BJ (cell line): ENCODE data around the gene KAT6B. TPM values are rescaled to one million over a fixed set of nuclear protein-coding genes. Genes with fewer than 3 reads are reported as not detected.
A peak's percentile ranks its signal among the peaks of the same experiment; 100 is the strongest.

Experiments
- CTCF ChIA-PET: fragments of 350-600 bp; formaldehyde crosslinking; extraction: SDS; loops from one replicate; lab custom pipeline; 2021; ENCODE audit warnings: antibody characterized with exemption, inconsistent platforms; lab: Yijun Ruan, JAX
- POLR2A ChIA-PET: fragments of 300-600 bp; sonication (Branson Sonifier 250); formaldehyde crosslinking; extraction: SDS; loops from one replicate; lab custom pipeline; 2021; ENCODE audit warnings: antibody characterized with exemption; lab: Charles Lee
- DNase-seq: peaks from one replicate; pipeline ENCODE4 v3.0.0-alpha.2; 2011; ENCODE audit warnings: low read depth
- H3K27me3 ChIP-seq: 2 replicates; pipeline ENCODE4 v1.6.0; 2011; ENCODE audit warnings: low read length; ENCODE audit not compliant: control insufficient read depth, insufficient read depth
- H3K36me3 ChIP-seq: 2 replicates; pipeline ENCODE4 v1.5.1; 2011; ENCODE audit warnings: low read length; ENCODE audit not compliant: control insufficient read depth, insufficient read depth
- H3K4me3 ChIP-seq: 2 replicates; pipeline ENCODE4 v1.5.1; 2011; ENCODE audit warnings: low read depth, mild to moderate bottlenecking, control low read depth, low read length
- CTCF ChIP-seq: IDR thresholded peaks from 2 replicates; pipeline ENCODE4 v1.5.1; 2011; ENCODE audit warnings: low read depth, mild to moderate bottlenecking, control low read depth, inconsistent platforms, low read length, moderate library complexity; ENCODE audit not compliant: insufficient read depth
- polyA plus RNA-seq: library from polyadenylated mRNA; depleted of rRNA; stranded (reverse); fragments of >200 nt; gene quantifications from 2 replicates; pipeline ENCODE4 v1.2.3, GENCODE V29; 2011

Gene KAT6B
- polyA plus RNA-seq, 1 experiment: 5.1 TPM

- Histone ChIP-seq H3K4me3 (no peak overlapping the region), H3K27me3 (no peaks in the 10 kb centered on the region), H3K36me3 (peaks cover 3% of the 10 kb centered on the region)
- ChIA-PET CTCF (no interaction called here), POLR2A (no interaction called here)
- no peak for TF ChIP-seq CTCF
- DNase-seq: no peak
Observed at GRCh38 chr10:74987339-74988053, 161.1 kb downstream of the KAT6B start.

- ChIA-PET POLR2A (no interaction called here), CTCF (no interaction called here)
- no peak for TF ChIP-seq CTCF
- Histone ChIP-seq H3K36me3 (peaks cover 3% of the 10 kb centered on the region), H3K27me3 (no peaks in the 10 kb centered on the region), H3K4me3 (no peak overlapping the region)
- DNase-seq: no peak
Observed at GRCh38 chr10:74988054-74988775, 161.8 kb downstream of the KAT6B start.

- ChIA-PET CTCF (interaction anchor here (0.9 kb wide), 1 partner anchor 31 kb away, joined by 3 read pairs; no protein-coding TSS in a partner anchor), POLR2A (no interaction called here)
- no peak for TF ChIP-seq CTCF
- H3K27me3 ChIP-seq: no peaks in the 10 kb centered on the region
- DNase-seq: no peak
- H3K4me3 ChIP-seq: no peak overlapping the region
- peaks cover 3% of the 10 kb centered on the region for H3K36me3 ChIP-seq
Observed at GRCh38 chr10:74988832-74989561, 162.6 kb downstream of the KAT6B start.

GRCh38 chr10:74991435-74991834 lies 165.0 kb downstream of the KAT6B start:
- TF ChIP-seq CTCF: peak; percentile 32
- no peak for DNase-seq
- CTCF ChIA-PET: interaction anchor here (1.7 kb wide), 1 partner anchor 12 kb away, joined by 3 read pairs; no protein-coding TSS in a partner anchor

GRCh38 chr10:74992068-74992467 lies 165.7 kb downstream of the KAT6B start:
- no peak overlapping the region for H3K4me3 ChIP-seq
- H3K27me3 ChIP-seq: no peaks in the 10 kb centered on the region
- ChIA-PET CTCF (interaction anchor here (0.9 to 1.7 kb wide), 3 partner anchors 8 to 12 kb away, joined by 3 to 6 read pairs (median 3); no protein-coding TSS in a partner anchor), POLR2A (no interaction called here)
- no peak for TF ChIP-seq CTCF
- no peak for DNase-seq
- peaks cover 3% of the 10 kb centered on the region; the same call in 1 of the 2 replicates for H3K36me3 ChIP-seq

More at GRCh38 chr10:74991435-74991834, 165.0 kb downstream of the KAT6B start:
- no peaks in the 10 kb centered on the region for H3K27me3 ChIP-seq
- POLR2A ChIA-PET: no interaction called here
- peaks cover 3% of the 10 kb centered on the region for H3K36me3 ChIP-seq
- H3K4me3 ChIP-seq: no peak overlapping the region
